ENCODE results near the gene AUTS2.

AUTS2 gene

GRCh38 chr7:70710011-70710480 lies 1111.8 kb downstream of the AUTS2 start:
- no peaks in the 10 kb centered on the region for H3K4me1 ChIP-seq (ENCODE audit: control insufficient read depth, insufficient read depth, low read length, poor library complexity, severe bottlenecking)
- DNase-seq: no peak
- H3K4me3 ChIP-seq (ENCODE audit: insufficient read depth, low read depth, low read length, poor library complexity, severe bottlenecking): no peak overlapping the region
- H3K27ac ChIP-seq (ENCODE audit: insufficient read depth, low read length, poor library complexity, severe bottlenecking): no peak overlapping the region
- H3K9me3 ChIP-seq (ENCODE audit: control insufficient read depth, low read length): no peaks in the 10 kb centered on the region
- H3K36me3 ChIP-seq (ENCODE audit: control insufficient read depth, insufficient read depth, low read length): peaks cover 3% of the 10 kb centered on the region
- H3K27me3 ChIP-seq (replicated peaks; ENCODE audit: control insufficient read depth, insufficient read depth, low read length, poor library complexity, severe bottlenecking): no peaks in the 10 kb centered on the region

GRCh38 chr7:70710651-70711050 lies 1112.4 kb downstream of the AUTS2 start:
- Histone ChIP-seq H3K27ac (ENCODE audit: insufficient read depth, low read length, poor library complexity, severe bottlenecking) (no peak overlapping the region), H3K9me3 (ENCODE audit: control insufficient read depth, low read length) (no peaks in the 10 kb centered on the region), H3K4me1 (ENCODE audit: control insufficient read depth, insufficient read depth, low read length, poor library complexity, severe bottlenecking) (no peaks in the 10 kb centered on the region), H3K36me3 (ENCODE audit: control insufficient read depth, insufficient read depth, low read length) (no peaks in the 10 kb centered on the region), H3K4me3 (ENCODE audit: insufficient read depth, low read depth, low read length, poor library complexity, severe bottlenecking) (no peak overlapping the region), H3K27me3 (replicated peaks; ENCODE audit: control insufficient read depth, insufficient read depth, low read length, poor library complexity, severe bottlenecking) (no peaks in the 10 kb centered on the region)
- DNase-seq: no peak

- Histone ChIP-seq H3K4me3 (ENCODE audit: insufficient read depth, low read depth, low read length, poor library complexity, severe bottlenecking) (no peak overlapping the region), H3K9me3 (ENCODE audit: control insufficient read depth, low read length) (no peaks in the 10 kb centered on the region), H3K36me3 (ENCODE audit: control insufficient read depth, insufficient read depth, low read length) (no peaks in the 10 kb centered on the region), H3K27ac (ENCODE audit: insufficient read depth, low read length, poor library complexity, severe bottlenecking) (no peak overlapping the region), H3K4me1 (ENCODE audit: control insufficient read depth, insufficient read depth, low read length, poor library complexity, severe bottlenecking) (no peaks in the 10 kb centered on the region), H3K27me3 (replicated peaks; ENCODE audit: control insufficient read depth, insufficient read depth, low read length, poor library complexity, severe bottlenecking) (no peaks in the 10 kb centered on the region)
- no peak for DNase-seq
Observed at GRCh38 chr7:70711452-70711851, 1113.2 kb downstream of the AUTS2 start.

GRCh38 chr7:70712942-70713341 lies 1114.7 kb downstream of the AUTS2 start:
- no peaks in the 10 kb centered on the region for H3K4me1 ChIP-seq (ENCODE audit: control insufficient read depth, insufficient read depth, low read length, poor library complexity, severe bottlenecking)
- no peak for DNase-seq
- H3K9me3 ChIP-seq (ENCODE audit: control insufficient read depth, low read length): no peaks in the 10 kb centered on the region
- H3K27me3 ChIP-seq (replicated peaks; ENCODE audit: control insufficient read depth, insufficient read depth, low read length, poor library complexity, severe bottlenecking): no peaks in the 10 kb centered on the region
- no peak overlapping the region for H3K27ac ChIP-seq (ENCODE audit: insufficient read depth, low read length, poor library complexity, severe bottlenecking)
- H3K4me3 ChIP-seq (ENCODE audit: insufficient read depth, low read depth, low read length, poor library complexity, severe bottlenecking): no peak overlapping the region
- H3K36me3 ChIP-seq (ENCODE audit: control insufficient read depth, insufficient read depth, low read length): no peaks in the 10 kb centered on the region

- Histone ChIP-seq H3K4me3 (ENCODE audit: insufficient read depth, low read depth, low read length, poor library complexity, severe bottlenecking) (no peak overlapping the region), H3K36me3 (ENCODE audit: control insufficient read depth, insufficient read depth, low read length) (no peaks in the 10 kb centered on the region), H3K27me3 (replicated peaks; ENCODE audit: control insufficient read depth, insufficient read depth, low read length, poor library complexity, severe bottlenecking) (no peaks in the 10 kb centered on the region), H3K4me1 (ENCODE audit: control insufficient read depth, insufficient read depth, low read length, poor library complexity, severe bottlenecking) (no peaks in the 10 kb centered on the region), H3K9me3 (ENCODE audit: control insufficient read depth, low read length) (no peaks in the 10 kb centered on the region), H3K27ac (ENCODE audit: insufficient read depth, low read length, poor library complexity, severe bottlenecking) (no peak overlapping the region)
- DNase-seq: no peak
Observed at GRCh38 chr7:70714506-70715038, 1116.3 kb downstream of the AUTS2 start.

GRCh38 chr7:70717553-70718329 lies 1119.5 kb downstream of the AUTS2 start:
- Histone ChIP-seq H3K27me3 (replicated peaks; ENCODE audit: control insufficient read depth, insufficient read depth, low read length, poor library complexity, severe bottlenecking) (no peaks in the 10 kb centered on the region), H3K4me3 (ENCODE audit: insufficient read depth, low read depth, low read length, poor library complexity, severe bottlenecking) (no peak overlapping the region), H3K9me3 (ENCODE audit: control insufficient read depth, low read length) (no peaks in the 10 kb centered on the region), H3K4me1 (ENCODE audit: control insufficient read depth, insufficient read depth, low read length, poor library complexity, severe bottlenecking) (no peaks in the 10 kb centered on the region), H3K27ac (ENCODE audit: insufficient read depth, low read length, poor library complexity, severe bottlenecking) (no peak overlapping the region), H3K36me3 (ENCODE audit: control insufficient read depth, insufficient read depth, low read length) (no peaks in the 10 kb centered on the region)
- DNase-seq: no peak

GRCh38 chr7:70719125-70719524 lies 1120.8 kb downstream of the AUTS2 start:
- H3K4me3 ChIP-seq (ENCODE audit: insufficient read depth, low read depth, low read length, poor library complexity, severe bottlenecking): no peak overlapping the region
- H3K27me3 ChIP-seq (replicated peaks; ENCODE audit: control insufficient read depth, insufficient read depth, low read length, poor library complexity, severe bottlenecking): no peaks in the 10 kb centered on the region
- DNase-seq: no peak
- H3K9me3 ChIP-seq (ENCODE audit: control insufficient read depth, low read length): no peaks in the 10 kb centered on the region
- H3K27ac ChIP-seq (ENCODE audit: insufficient read depth, low read length, poor library complexity, severe bottlenecking): no peak overlapping the region
- H3K4me1 ChIP-seq (ENCODE audit: control insufficient read depth, insufficient read depth, low read length, poor library complexity, severe bottlenecking): no peaks in the 10 kb centered on the region
- no peaks in the 10 kb centered on the region for H3K36me3 ChIP-seq (ENCODE audit: control insufficient read depth, insufficient read depth, low read length)

- no peaks in the 10 kb centered on the region for H3K9me3 ChIP-seq (ENCODE audit: control insufficient read depth, low read length)
- H3K36me3 ChIP-seq (ENCODE audit: control insufficient read depth, insufficient read depth, low read length): no peaks in the 10 kb centered on the region
- no peaks in the 10 kb centered on the region for H3K27me3 ChIP-seq (replicated peaks; ENCODE audit: control insufficient read depth, insufficient read depth, low read length, poor library complexity, severe bottlenecking)
- H3K4me1 ChIP-seq (ENCODE audit: control insufficient read depth, insufficient read depth, low read length, poor library complexity, severe bottlenecking): no peaks in the 10 kb centered on the region
- H3K27ac ChIP-seq (ENCODE audit: insufficient read depth, low read length, poor library complexity, severe bottlenecking): no peak overlapping the region
- no peak overlapping the region for H3K4me3 ChIP-seq (ENCODE audit: insufficient read depth, low read depth, low read length, poor library complexity, severe bottlenecking)
- no peak for DNase-seq
Observed at GRCh38 chr7:70720191-70720873, 1122.1 kb downstream of the AUTS2 start.

- peaks cover 4% of the 10 kb centered on the region for H3K4me1 ChIP-seq (ENCODE audit: control insufficient read depth, insufficient read depth, low read length, poor library complexity, severe bottlenecking)
- no peaks in the 10 kb centered on the region for H3K9me3 ChIP-seq (ENCODE audit: control insufficient read depth, low read length)
- H3K36me3 ChIP-seq (ENCODE audit: control insufficient read depth, insufficient read depth, low read length): no peaks in the 10 kb centered on the region
- H3K27ac ChIP-seq (ENCODE audit: insufficient read depth, low read length, poor library complexity, severe bottlenecking): no peak overlapping the region
- no peak for DNase-seq
- no peaks in the 10 kb centered on the region for H3K27me3 ChIP-seq (replicated peaks; ENCODE audit: control insufficient read depth, insufficient read depth, low read length, poor library complexity, severe bottlenecking)
- H3K4me3 ChIP-seq (ENCODE audit: insufficient read depth, low read depth, low read length, poor library complexity, severe bottlenecking): no peak overlapping the region
Observed at GRCh38 chr7:70721500-70721899, 1123.2 kb downstream of the AUTS2 start.

- H3K4me1 ChIP-seq (ENCODE audit: control insufficient read depth, insufficient read depth, low read length, poor library complexity, severe bottlenecking): peaks cover 4% of the 10 kb centered on the region
- H3K36me3 ChIP-seq (ENCODE audit: control insufficient read depth, insufficient read depth, low read length): no peaks in the 10 kb centered on the region
- no peaks in the 10 kb centered on the region for H3K9me3 ChIP-seq (ENCODE audit: control insufficient read depth, low read length)
- no peak overlapping the region for H3K27ac ChIP-seq (ENCODE audit: insufficient read depth, low read length, poor library complexity, severe bottlenecking)
- no peak for DNase-seq
- H3K27me3 ChIP-seq (replicated peaks; ENCODE audit: control insufficient read depth, insufficient read depth, low read length, poor library complexity, severe bottlenecking): no peaks in the 10 kb centered on the region
- no peak overlapping the region for H3K4me3 ChIP-seq (ENCODE audit: insufficient read depth, low read depth, low read length, poor library complexity, severe bottlenecking)
Observed at GRCh38 chr7:70723339-70723738, 1125.1 kb downstream of the AUTS2 start.
